Astrocyte of the spinal cord (primary cell): ENCODE data around the gene FGFR4.

Experiments used
- DNase-seq: peaks from one replicate; pipeline ENCODE4 v3.0.0; 2011; ENCODE audit warnings: low read depth, low spot score
- H3K4me3 ChIP-seq: 2 replicates; pipeline ENCODE4 v1.5.1; 2011; ENCODE audit warnings: low read depth, mild to moderate bottlenecking, low read length, moderate library complexity
- CTCF ChIP-seq: IDR thresholded peaks from 2 replicates; pipeline ENCODE4 v1.5.1; 2012; ENCODE audit warnings: low read depth, mild to moderate bottlenecking, low read length, inconsistent platforms
- in situ Hi-C: cut with HindIII; loops from 2 replicates; pipeline ENCODE4 v1.10.0; 2017; ENCODE audit warnings: low sequenced_read_pairs

The FGFR4 gene

GRCh38 chr5:177098470-177099141, 11.9 kb downstream of the FGFR4 start:
- TF ChIP-seq CTCF: no peak
- H3K4me3 ChIP-seq: no peak overlapping the region
- in situ Hi-C loops: no loop called here
- peak; percentile 18 for DNase-seq

GRCh38 chr5:177099422-177100093, 12.8 kb downstream of the FGFR4 start:
- in situ Hi-C loops: no loop called here
- no peak for DNase-seq
- TF ChIP-seq CTCF: no peak
- no peak overlapping the region for H3K4me3 ChIP-seq

- in situ Hi-C loops: no loop called here
- TF ChIP-seq CTCF: no peak
- no peak for DNase-seq
- no peak overlapping the region for H3K4me3 ChIP-seq
Observed at GRCh38 chr5:177100714-177101121, 14.0 kb downstream of the FGFR4 start.

- H3K4me3 ChIP-seq: no peak overlapping the region
- no peak for TF ChIP-seq CTCF
- DNase-seq: no peak
- in situ Hi-C loops: no loop called here
Observed at GRCh38 chr5:177103523-177104253, 17.0 kb downstream of the FGFR4 start.

GRCh38 chr5:177105691-177106476, 19.2 kb downstream of the FGFR4 start:
- no peak for TF ChIP-seq CTCF
- in situ Hi-C loops: no loop called here
- H3K4me3 ChIP-seq: no peak overlapping the region
- no peak for DNase-seq

GRCh38 chr5:177107159-177107558, 20.4 kb downstream of the FGFR4 start:
- no peak for TF ChIP-seq CTCF
- no peak for DNase-seq
- in situ Hi-C loops: no loop called here
- H3K4me3 ChIP-seq: no peak overlapping the region
